ENCODE measurements around the gene SMIM5.

- TF ChIP-seq CTCF (IDR thresholded peaks at IDR 0.05), result no peak
- TF ChIP-seq ZFX (IDR thresholded peaks at IDR 0.05; ENCODE audit: borderline replicate concordance), result no peak
Observed at GRCh38 chr17:75634754-75635609, 1.7 kb downstream of the SMIM5 start.

Data from 22Rv1 (cell line).